HEK293T (cell line): ENCODE measurements around the gene SCAF4.

ENCODE experiments used
- BHLHE40 ChIP-seq: fragments of 450-650 bp; IDR thresholded peaks from 2 replicates; pipeline ENCODE4 v1.6.1; 2016; ENCODE audit warnings: mild to moderate bottlenecking, moderate library complexity, borderline replicate concordance
- CTBP1 ChIP-seq: fragments of 450-650 bp; IDR thresholded peaks from 2 replicates; pipeline ENCODE4 v1.6.1; 2016; ENCODE audit warnings: borderline replicate concordance
- ELF4 ChIP-seq: fragments of 450-650 bp; IDR thresholded peaks from 2 replicates; pipeline ENCODE4 v1.6.1; 2017; ENCODE audit warnings: antibody characterized with exemption
- FOXA1 ChIP-seq: fragments of 450-650 bp; IDR thresholded peaks from 2 replicates; pipeline ENCODE4 v1.6.1; 2016; ENCODE audit warnings: mild to moderate bottlenecking
- FOXK2 ChIP-seq: fragments of 450-650 bp; IDR thresholded peaks from 2 replicates; pipeline ENCODE4 v1.6.1; 2016; ENCODE audit warnings: mild to moderate bottlenecking
- FOXM1 ChIP-seq: fragments of 450-650 bp; IDR thresholded peaks from 2 replicates; pipeline ENCODE4 v1.6.1; 2017; ENCODE audit warnings: mild to moderate bottlenecking, borderline replicate concordance
- HDGF ChIP-seq: fragments of 450-650 bp; IDR thresholded peaks from 2 replicates; pipeline ENCODE4 v1.6.1; 2017; ENCODE audit warnings: antibody characterized with exemption, borderline replicate concordance
- SP1 ChIP-seq: fragments of 450-650 bp; IDR thresholded peaks from 2 replicates; pipeline ENCODE4 v1.6.1; 2017
- SUZ12 ChIP-seq: fragments of 450-650 bp; IDR thresholded peaks from 2 replicates; pipeline ENCODE4 v1.6.1; 2016; ENCODE audit warnings: mild to moderate bottlenecking
- TARDBP ChIP-seq: fragments of 450-650 bp; IDR thresholded peaks from 2 replicates; pipeline ENCODE4 v1.6.1; 2016
- ZNF384 ChIP-seq: fragments of 450-650 bp; IDR thresholded peaks from 2 replicates; pipeline ENCODE4 v1.6.1; 2016

GRCh38 chr21:31725202-31725839 is 6.6 kb downstream of the SCAF4 start:
- TF ChIP-seq ELF4, result no peak
- no peak for TF ChIP-seq SP1
- no peak for TF ChIP-seq FOXM1
- TF ChIP-seq FOXA1, result no peak
- no peak for TF ChIP-seq FOXK2
- TF ChIP-seq SUZ12, result no peak
- no peak for TF ChIP-seq TARDBP
- TF ChIP-seq CTBP1, result no peak
- TF ChIP-seq ZNF384, result no peak
- TF ChIP-seq BHLHE40, result no peak
- TF ChIP-seq HDGF, result no peak
